ENCODE measurements around the gene RAB4B.

The RAB4B gene

DNA sequence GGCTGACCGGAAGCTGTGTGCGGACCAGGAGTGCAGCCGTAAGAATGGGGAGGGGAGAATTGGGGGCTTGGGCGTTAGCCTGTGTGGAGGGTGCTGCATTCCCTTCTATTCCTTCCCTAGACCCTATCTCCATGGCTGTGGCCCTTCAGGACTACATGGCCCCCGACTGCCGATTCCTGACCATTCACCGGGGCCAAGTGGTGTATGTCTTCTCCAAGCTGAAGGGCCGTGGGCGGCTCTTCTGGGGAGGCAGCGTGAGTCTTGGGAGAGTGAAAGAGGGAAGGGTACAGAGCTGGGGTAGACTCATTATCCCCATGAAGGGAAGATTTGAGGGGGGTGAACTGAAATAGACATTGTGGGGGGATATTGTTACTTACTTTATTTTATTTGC is 2.4 kb upstream of the RAB4B start:
- Histone ChIP-seq H3K4me1 (ENCODE audit: insufficient read depth, insufficient read length) (peaks cover 10% of the 10 kb centered on the region), H3K4me3 (ENCODE audit: insufficient read length, low read depth) (no peak overlapping the region), H3K9ac (ENCODE audit: insufficient read length, low read depth) (no peak overlapping the region), H3K36me3 (ENCODE audit: insufficient read depth, insufficient read length, low read length) (peaks cover 29% of the 10 kb centered on the region), H3K9me3 (ENCODE audit: insufficient read depth, low read length) (peaks cover 8% of the 10 kb centered on the region; the same call in 1 of the 2 replicates), H3K27me3 (ENCODE audit: insufficient read depth, insufficient read length) (no peaks in the 10 kb centered on the region)
- DNase-seq (ENCODE audit: low read depth, low spot score) = no peak
- TF ChIP-seq ZNF274 (IDR thresholded peaks at IDR 0.05; ENCODE audit: low read depth, low read length) = no peak
- TF ChIP-seq YY1 (IDR thresholded peaks at IDR 0.05; ENCODE audit: insufficient read depth, insufficient read length) = no peak
- TF ChIP-seq SUZ12 (IDR thresholded peaks at IDR 0.05; ENCODE audit: extremely low read depth, insufficient read depth, insufficient read length) = no peak

DNA sequence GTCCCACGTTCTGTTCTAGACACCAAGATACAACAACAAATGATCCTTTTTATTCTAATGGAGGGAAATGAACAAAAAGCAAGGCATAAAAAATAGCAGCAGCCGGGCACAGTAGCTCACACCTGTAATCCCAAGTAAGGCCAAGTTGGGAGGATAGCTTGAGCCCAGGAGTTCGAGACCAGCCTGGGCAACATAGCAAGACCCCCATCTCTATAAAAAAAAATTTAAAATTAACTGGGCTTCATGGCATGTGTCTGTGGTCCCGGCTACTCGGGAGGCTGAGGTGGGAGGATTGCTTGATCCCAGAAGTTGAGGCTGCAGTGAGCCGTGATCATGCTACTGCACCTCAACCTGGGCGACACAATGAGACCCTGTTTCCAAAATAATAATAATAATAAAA is 1.7 kb upstream of the RAB4B start:
- H3K9me3 ChIP-seq (ENCODE audit: insufficient read depth, low read length) = 0 out of 2 replicates have a peak, but pooled peaks cover 1% of the 10 kb centered on the region
- H3K9ac ChIP-seq (ENCODE audit: insufficient read length, low read depth) = no peak overlapping the region
- H3K36me3 ChIP-seq (ENCODE audit: insufficient read depth, insufficient read length, low read length) = peaks cover 28% of the 10 kb centered on the region
- no peak for DNase-seq (ENCODE audit: low read depth, low spot score)
- peaks cover 10% of the 10 kb centered on the region for H3K4me1 ChIP-seq (ENCODE audit: insufficient read depth, insufficient read length)
- no peak overlapping the region for H3K4me3 ChIP-seq (ENCODE audit: insufficient read length, low read depth)
- H3K27me3 ChIP-seq (ENCODE audit: insufficient read depth, insufficient read length) = no peaks in the 10 kb centered on the region
- TF ChIP-seq YY1 (IDR thresholded peaks at IDR 0.05; ENCODE audit: insufficient read depth, insufficient read length) (no peak), SUZ12 (IDR thresholded peaks at IDR 0.05; ENCODE audit: extremely low read depth, insufficient read depth, insufficient read length) (no peak), ZNF274 (IDR thresholded peaks at IDR 0.05; ENCODE audit: low read depth, low read length) (no peak)

DNA sequence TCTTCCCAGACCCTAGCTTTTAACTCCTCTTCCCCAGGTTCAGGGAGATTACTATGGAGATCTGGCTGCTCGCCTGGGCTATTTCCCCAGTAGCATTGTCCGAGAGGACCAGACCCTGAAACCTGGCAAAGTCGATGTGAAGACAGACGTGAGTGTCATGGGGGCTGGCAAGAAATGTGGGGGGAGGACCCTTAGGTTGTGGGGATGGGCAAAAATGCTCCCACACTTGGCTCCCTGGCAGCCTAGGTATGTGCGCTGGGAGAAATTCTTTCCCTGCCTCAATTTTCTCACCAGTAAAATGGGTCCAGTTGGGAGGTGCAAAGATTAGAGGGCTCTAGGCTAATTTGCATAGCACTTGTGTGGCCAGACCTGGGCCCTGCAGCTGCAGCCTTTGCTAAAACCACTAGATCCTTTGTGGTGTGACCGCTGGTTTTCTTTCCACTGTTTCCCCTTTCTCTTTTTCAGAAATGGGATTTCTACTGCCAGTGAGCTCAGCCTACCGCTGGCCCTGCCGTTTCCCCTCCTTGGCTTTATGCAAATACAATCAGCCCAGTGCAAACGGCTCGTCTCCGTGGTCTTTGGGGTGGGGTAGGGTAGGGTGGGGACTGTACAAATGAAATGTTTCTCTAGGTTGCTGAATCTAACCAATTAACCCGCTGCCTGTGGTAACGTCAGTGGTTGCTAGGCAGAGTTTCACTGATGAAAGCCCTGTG is 959 bp upstream of the RAB4B start:
- Histone ChIP-seq H3K9me3 (ENCODE audit: insufficient read depth, low read length) (no peaks in the 10 kb centered on the region), H3K4me1 (ENCODE audit: insufficient read depth, insufficient read length) (peaks cover 10% of the 10 kb centered on the region)

DNA sequence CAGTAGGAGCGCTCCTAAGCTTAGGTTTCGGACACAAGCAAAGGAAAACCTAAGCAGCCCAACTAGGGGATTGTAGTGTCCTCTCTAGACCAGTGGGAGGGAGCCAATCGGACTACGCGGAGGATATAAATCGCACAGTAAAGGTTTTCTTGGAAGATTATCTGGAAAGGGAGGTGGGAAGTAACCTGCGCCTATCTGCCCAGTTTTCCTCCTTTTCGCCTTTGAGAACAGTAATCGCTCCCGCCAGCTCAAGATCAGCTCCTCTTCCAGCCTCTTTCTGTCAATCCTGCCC is 456 bp upstream of the RAB4B start:
- H3K27me3 ChIP-seq (ENCODE audit: insufficient read depth, insufficient read length) = no peaks in the 10 kb centered on the region
- peaks cover 25% of the 10 kb centered on the region for H3K36me3 ChIP-seq (ENCODE audit: insufficient read depth, insufficient read length, low read length)
- H3K4me3 ChIP-seq (ENCODE audit: insufficient read length, low read depth) = peak overlapping the region; percentile 24
- no peaks in the 10 kb centered on the region for H3K9me3 ChIP-seq (ENCODE audit: insufficient read depth, low read length)
- H3K4me1 ChIP-seq (ENCODE audit: insufficient read depth, insufficient read length) = peaks cover 10% of the 10 kb centered on the region
- DNase-seq (ENCODE audit: low read depth, low spot score) = no peak
- TF ChIP-seq SUZ12 (IDR thresholded peaks at IDR 0.05; ENCODE audit: extremely low read depth, insufficient read depth, insufficient read length) = no peak
- no peak for TF ChIP-seq YY1 (IDR thresholded peaks at IDR 0.05; ENCODE audit: insufficient read depth, insufficient read length)
- no peak for TF ChIP-seq ZNF274 (IDR thresholded peaks at IDR 0.05; ENCODE audit: low read depth, low read length)
- peak overlapping the region; percentile 71 for H3K9ac ChIP-seq (ENCODE audit: insufficient read length, low read depth)

More for the DNA sequence above, 959 bp upstream of the RAB4B start:
- no peaks in the 10 kb centered on the region for H3K27me3 ChIP-seq (ENCODE audit: insufficient read depth, insufficient read length)
- TF ChIP-seq YY1 (IDR thresholded peaks at IDR 0.05; ENCODE audit: insufficient read depth, insufficient read length) (no peak), SUZ12 (IDR thresholded peaks at IDR 0.05; ENCODE audit: extremely low read depth, insufficient read depth, insufficient read length) (no peak), ZNF274 (IDR thresholded peaks at IDR 0.05; ENCODE audit: low read depth, low read length) (no peak)
- DNase-seq (ENCODE audit: low read depth, low spot score) = peak; percentile 77
- peak overlapping the region; percentile 71 for H3K9ac ChIP-seq (ENCODE audit: insufficient read length, low read depth)
- H3K4me3 ChIP-seq (ENCODE audit: insufficient read length, low read depth) = peak overlapping the region; percentile 24
- H3K36me3 ChIP-seq (ENCODE audit: insufficient read depth, insufficient read length, low read length) = peaks cover 23% of the 10 kb centered on the region

DNA sequence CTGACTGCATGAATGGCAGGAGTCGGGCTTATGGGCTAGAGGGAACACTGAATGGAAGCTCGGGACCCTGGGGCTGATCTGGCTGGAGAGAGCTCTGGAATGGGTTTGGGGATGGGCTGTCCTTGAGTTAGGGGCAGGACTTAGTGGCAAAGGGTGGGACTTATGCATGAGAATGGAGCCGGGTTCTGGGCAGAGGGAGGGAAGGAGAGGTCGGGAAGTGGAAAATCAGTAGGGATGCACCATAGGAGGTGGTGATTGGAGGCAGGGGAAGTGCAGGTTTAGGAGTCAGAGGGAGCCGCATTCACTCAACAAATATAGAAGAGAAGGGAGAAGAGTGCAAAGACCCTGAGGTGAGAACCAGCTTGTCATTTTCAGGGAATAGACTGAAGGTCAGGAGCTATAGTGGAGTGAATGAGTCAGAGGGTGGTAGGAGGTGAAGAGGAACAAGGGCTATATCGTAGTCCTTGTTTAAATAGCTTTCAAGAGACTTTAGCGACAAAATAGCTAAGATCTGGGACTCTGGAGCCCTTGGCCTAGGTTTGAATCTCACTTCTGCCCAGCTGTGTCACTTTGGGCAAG is 748 bp downstream of the RAB4B start:
- Histone ChIP-seq H3K27me3 (ENCODE audit: insufficient read depth, insufficient read length) (no peaks in the 10 kb centered on the region), H3K36me3 (ENCODE audit: insufficient read depth, insufficient read length, low read length) (peaks cover 30% of the 10 kb centered on the region), H3K4me1 (ENCODE audit: insufficient read depth, insufficient read length) (peaks cover 10% of the 10 kb centered on the region), H3K9ac (ENCODE audit: insufficient read length, low read depth) (peak overlapping the region; percentile 70), H3K4me3 (ENCODE audit: insufficient read length, low read depth) (peak overlapping the region; percentile 59), H3K9me3 (ENCODE audit: insufficient read depth, low read length) (no peaks in the 10 kb centered on the region)
- no peak for TF ChIP-seq ZNF274 (IDR thresholded peaks at IDR 0.05; ENCODE audit: low read depth, low read length)
- DNase-seq (ENCODE audit: low read depth, low spot score) = no peak

DNA sequence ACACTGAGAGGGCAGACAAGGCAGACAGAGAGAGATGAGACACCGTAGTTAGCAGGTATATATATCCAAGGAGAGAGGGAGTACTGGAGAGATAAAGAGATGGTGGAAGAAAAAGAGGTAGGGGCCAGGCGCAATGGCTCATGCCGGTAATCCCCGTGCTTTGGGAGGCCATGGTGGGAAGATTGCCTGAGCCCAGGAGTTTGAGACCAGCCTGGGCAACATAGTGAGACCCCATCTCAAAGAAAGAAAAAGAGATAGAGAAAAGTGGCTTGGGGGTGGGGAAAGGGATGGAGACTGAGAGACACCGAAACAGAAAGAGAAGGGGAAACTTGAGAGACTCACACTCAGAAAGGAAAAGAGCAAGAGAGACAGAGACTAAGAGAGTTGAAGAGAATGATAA is 2.5 kb downstream of the RAB4B start:
- no peak for TF ChIP-seq YY1 (IDR thresholded peaks at IDR 0.05; ENCODE audit: insufficient read depth, insufficient read length)
- TF ChIP-seq SUZ12 (IDR thresholded peaks at IDR 0.05; ENCODE audit: extremely low read depth, insufficient read depth, insufficient read length) = no peak
- TF ChIP-seq ZNF274 (IDR thresholded peaks at IDR 0.05; ENCODE audit: low read depth, low read length) = no peak
- Histone ChIP-seq H3K4me1 (ENCODE audit: insufficient read depth, insufficient read length) (peaks cover 5% of the 10 kb centered on the region), H3K36me3 (ENCODE audit: insufficient read depth, insufficient read length, low read length) (peaks cover 27% of the 10 kb centered on the region), H3K27me3 (ENCODE audit: insufficient read depth, insufficient read length) (no peaks in the 10 kb centered on the region), H3K9me3 (ENCODE audit: insufficient read depth, low read length) (no peaks in the 10 kb centered on the region), H3K9ac (ENCODE audit: insufficient read length, low read depth) (no peak overlapping the region), H3K4me3 (ENCODE audit: insufficient read length, low read depth) (no peak overlapping the region)
- no peak for DNase-seq (ENCODE audit: low read depth, low spot score)

DNA sequence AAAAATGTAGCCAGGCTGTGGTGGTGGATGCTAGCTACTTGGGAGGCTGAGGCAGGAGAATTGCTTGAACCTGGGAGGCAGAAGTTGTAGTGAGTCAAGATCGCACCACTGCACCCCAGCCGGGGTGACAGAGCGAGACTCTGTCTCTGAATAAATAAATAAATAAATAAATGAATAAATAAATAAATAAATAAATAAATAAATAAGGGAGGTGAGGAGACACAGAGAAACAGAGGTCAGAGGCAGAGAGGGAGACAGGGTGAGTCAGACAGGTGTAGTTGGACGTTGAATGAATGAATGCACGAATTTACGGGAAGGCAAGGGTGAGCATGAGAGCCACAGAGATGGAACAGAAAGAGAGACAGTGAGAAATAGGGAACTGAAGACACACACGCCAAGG is 3.1 kb downstream of the RAB4B start:
- no peaks in the 10 kb centered on the region for H3K27me3 ChIP-seq (ENCODE audit: insufficient read depth, insufficient read length)
- H3K9me3 ChIP-seq (ENCODE audit: insufficient read depth, low read length) = no peaks in the 10 kb centered on the region
- peaks cover 5% of the 10 kb centered on the region for H3K4me1 ChIP-seq (ENCODE audit: insufficient read depth, insufficient read length)
- TF ChIP-seq SUZ12 (IDR thresholded peaks at IDR 0.05; ENCODE audit: extremely low read depth, insufficient read depth, insufficient read length) = no peak
- TF ChIP-seq YY1 (IDR thresholded peaks at IDR 0.05; ENCODE audit: insufficient read depth, insufficient read length) = no peak
- no peak for TF ChIP-seq ZNF274 (IDR thresholded peaks at IDR 0.05; ENCODE audit: low read depth, low read length)
- peaks cover 25% of the 10 kb centered on the region for H3K36me3 ChIP-seq (ENCODE audit: insufficient read depth, insufficient read length, low read length)
- no peak overlapping the region for H3K4me3 ChIP-seq (ENCODE audit: insufficient read length, low read depth)
- H3K9ac ChIP-seq (ENCODE audit: insufficient read length, low read depth) = no peak overlapping the region
- no peak for DNase-seq (ENCODE audit: low read depth, low spot score)
